HCT116 (cell line): ENCODE measurements around the gene EXOC4. TPM values are rescaled to one million over a fixed set of nuclear protein-coding genes. Genes with fewer than 3 reads are reported as not detected.

ENCODE experiments used
- ATAC-seq: fragments of 200-7000 bp; cut with Tn5 transposase; 2 replicates; pipeline ENCODE4 v1.9.1; 2020; ENCODE audit warnings: mild to moderate bottlenecking, moderate library complexity
- BruUV-seq: library from RNA; stranded (reverse); fragments of 400-500 nt; replicated peaks from 2 replicates; lab custom pipeline; 2021; lab: Mats Ljungman, UMichigan
- CTCF ChIA-PET: fragments of 300-600 bp; sonication (Branson Sonifier 250); formaldehyde crosslinking; loops from one replicate; lab custom pipeline; 2021; ENCODE audit warnings: antibody characterized with exemption; lab: Charles Lee
- POLR2A ChIA-PET: fragments of 300-600, 350-600 bp; sonication (Branson Sonifier 250); formaldehyde crosslinking; loops from one replicate; lab custom pipeline; 2021; ENCODE audit warnings: antibody characterized with exemption; lab: Charles Lee
- RAD21 ChIA-PET, 2 experiments: fragments of 300-600 bp; sonication (Branson Sonifier 250); formaldehyde crosslinking; loops; one replicate each; lab custom pipeline; 2023; ENCODE audit warnings: low total read pairs in 2 of 2; ENCODE audit not compliant: uncharacterized antibody in 2 of 2, unreplicated experiment in 2 of 2, low non-redundant PET in 1 of 2; lab: Charles Lee
- DNase-seq: peaks from one replicate; pipeline ENCODE4 v3.0.0-alpha.2; 2010; ENCODE audit warnings: low read depth, low spot score
- H2AFZ ChIP-seq: fragments of 200-600 bp; shearing (Covaris generic), sonication (generic); 2 replicates; pipeline ENCODE4 v1.6.1; 2017; ENCODE audit warnings: low read depth, mixed run types, mixed read lengths, antibody characterized with exemption, low read length; ENCODE audit not compliant: poor library complexity, severe bottlenecking
- H3K27ac ChIP-seq: 2 replicates; pipeline ENCODE4 v1.5.1; 2012; ENCODE audit warnings: low read depth, low read length
- H3K27me3 ChIP-seq: fragments of 200-600 bp; sonication (generic); 2 replicates; pipeline ENCODE4 v1.6.1; 2016; ENCODE audit warnings: mixed run types, low read length, mixed read lengths; ENCODE audit not compliant: insufficient read depth
- H3K36me3 ChIP-seq, 2 experiments: fragments of 200-500 bp in 1 of 2; fragments of 200-600 bp in 1 of 2; sonication (Bioruptor generic) in 1 of 2; sonication (generic) in 1 of 2; 2 replicates each; pipeline versions ENCODE4 v1.5.1 to v1.6.1; 2014 to 2016; ENCODE audit warnings: low read length in 2 of 2, inconsistent platforms in 1 of 2, mixed read lengths in 1 of 2, mixed run types in 1 of 2; ENCODE audit not compliant: insufficient read depth in 2 of 2, control insufficient read depth in 1 of 2
- H3K4me1 ChIP-seq, 2 experiments: fragments of 200-600 bp in 1 of 2; sonication (generic) in 1 of 2; 2 replicates each; pipeline versions ENCODE4 v1.5.1 to v1.6.1; 2012 to 2017; ENCODE audit warnings: low read length in 2 of 2, inconsistent platforms in 1 of 2, mild to moderate bottlenecking in 1 of 2, mixed read lengths in 1 of 2, mixed run types in 1 of 2, moderate library complexity in 1 of 2; ENCODE audit not compliant: insufficient read depth in 2 of 2, control insufficient read depth in 1 of 2
- H3K4me2 ChIP-seq: fragments of 200-600 bp; sonication (generic); 2 replicates; pipeline ENCODE4 v1.6.1; 2017; ENCODE audit warnings: mixed run types, low read length, mixed read lengths
- H3K4me3 ChIP-seq, 2 experiments: fragments of 200-600 bp in 1 of 2; sonication (generic) in 1 of 2; replicated peaks in 1 of 2; 2 replicates each; pipeline ENCODE4 v1.5.1; 2011 to 2016; ENCODE audit warnings: low read length in 2 of 2, control low read depth in 1 of 2, low read depth in 1 of 2, mild to moderate bottlenecking in 1 of 2, mixed read lengths in 1 of 2, mixed run types in 1 of 2
- H3K79me2 ChIP-seq: fragments of 200-600 bp; sonication (generic); 2 replicates; pipeline ENCODE4 v1.6.1; 2017; ENCODE audit warnings: mild to moderate bottlenecking, mixed run types, low read length, moderate library complexity, mixed read lengths; ENCODE audit not compliant: insufficient read depth
- H3K9ac ChIP-seq: fragments of 200-600 bp; sonication (generic); 2 replicates; pipeline ENCODE4 v1.6.1; 2016; ENCODE audit warnings: low read length, mixed read lengths
- H3K9me2 ChIP-seq: fragments of 200-600 bp; sonication (generic), shearing (Covaris generic); 2 replicates; pipeline ENCODE4 v1.6.1; 2017; ENCODE audit warnings: mixed run types, mild to moderate bottlenecking, moderate library complexity; ENCODE audit not compliant: insufficient read depth
- H3K9me3 ChIP-seq, 2 experiments: fragments of 200-500 bp in 1 of 2; fragments of 200-600 bp in 1 of 2; sonication (Bioruptor generic) in 1 of 2; sonication (generic) in 1 of 2; 2 replicates each; pipeline ENCODE4 v1.6.1; 2014 to 2017; ENCODE audit warnings: low read length in 2 of 2, mixed read lengths in 2 of 2, inconsistent platforms in 1 of 2, low read depth in 1 of 2, mild to moderate bottlenecking in 1 of 2, mixed run types in 1 of 2, moderate library complexity in 1 of 2; ENCODE audit not compliant: control insufficient read depth in 1 of 2, insufficient read depth in 1 of 2
- H4K20me1 ChIP-seq: fragments of 200-600 bp; sonication (generic), shearing (Covaris generic); 2 replicates; pipeline ENCODE4 v1.6.1; 2017; ENCODE audit warnings: mixed run types, mild to moderate bottlenecking, moderate library complexity; ENCODE audit not compliant: insufficient read depth
- CEBPB ChIP-seq: IDR thresholded peaks from 2 replicates; pipeline ENCODE4 v1.6.1; 2012; ENCODE audit warnings: low read depth
- EGR1 ChIP-seq: IDR thresholded peaks from 2 replicates; pipeline ENCODE4 v1.6.1; 2012; ENCODE audit warnings: low read depth
- EZH2phosphoT487 ChIP-seq: fragments of 200-600 bp; IDR thresholded peaks from 2 replicates; pipeline ENCODE4 v1.6.1; 2018; ENCODE audit warnings: antibody characterized with exemption, borderline replicate concordance
- FOSL1 ChIP-seq: IDR thresholded peaks from 2 replicates; pipeline ENCODE4 v1.6.1; 2012; ENCODE audit warnings: low read depth
- POLR2AphosphoS5 ChIP-seq: IDR thresholded peaks from 2 replicates; pipeline ENCODE4 v1.6.1; 2011; ENCODE audit warnings: mild to moderate bottlenecking, low read depth, low read length, moderate library complexity
- SIN3A ChIP-seq: IDR thresholded peaks from 2 replicates; pipeline ENCODE4 v1.6.1; 2012; ENCODE audit warnings: low read depth
- SP1 ChIP-seq: IDR thresholded peaks from 2 replicates; pipeline ENCODE4 v1.6.1; 2012; ENCODE audit warnings: low read depth
- SRF ChIP-seq: IDR thresholded peaks from 2 replicates; pipeline ENCODE4 v1.6.1; 2012; ENCODE audit warnings: low read depth
- TCF7L2 ChIP-seq: IDR thresholded peaks from 2 replicates; pipeline ENCODE4 v1.7.0; 2011; ENCODE audit warnings: borderline replicate concordance, inconsistent platforms; ENCODE audit not compliant: insufficient read depth, insufficient read length; ENCODE audit errors: extremely low read depth
- YY1 ChIP-seq: IDR thresholded peaks from 2 replicates; pipeline ENCODE4 v1.6.1; 2011; ENCODE audit warnings: low read length, low read depth, moderate library complexity, mild to moderate bottlenecking; ENCODE audit not compliant: insufficient replicate concordance; ENCODE audit errors: extremely low read depth
- ZFX ChIP-seq: fragments of 450-650 bp; IDR thresholded peaks from 2 replicates; pipeline ENCODE4 v1.6.1; 2017
- intact Hi-C: fragments of 100-400 bp; cut with micrococcal nuclease; formaldehyde crosslinking; loops from 2 replicates; pipeline ENCODE4 v1.10.0; 2022
- total RNA-seq: library from RNA; stranded (reverse); gene quantifications from one replicate; pipeline ENCODE4 v1.2.1, GENCODE V29; 2021; ENCODE audit not compliant: unreplicated experiment
- TF ChIP-seq, protein P1 (sequence below): IDR thresholded peaks from 2 replicates; pipeline ENCODE4 v1.6.1; 2012; ENCODE audit warnings: low read depth
- TF ChIP-seq, protein P2 (sequence below): IDR thresholded peaks from 2 replicates; pipeline ENCODE4 v1.6.1; 2012
- TF ChIP-seq, protein P3 (sequence below): IDR thresholded peaks from 2 replicates; pipeline ENCODE4 v1.6.1; 2012
- TF ChIP-seq, protein P4 (sequence below): IDR thresholded peaks from 2 replicates; pipeline ENCODE4 v1.6.1; 2011; ENCODE audit warnings: mild to moderate bottlenecking, low read length, moderate library complexity; ENCODE audit not compliant: insufficient replicate concordance; ENCODE audit errors: extremely low read depth
- TF ChIP-seq, protein P5 (sequence below), 3 experiments: fragments of 200-600 bp in 1 of 3; sonication (generic) in 1 of 3; IDR thresholded peaks in 2 of 3; conservative IDR thresholded peaks in 1 of 3; 2 replicates each; pipeline ENCODE4 v1.5.1; 2012 to 2017; ENCODE audit warnings: low read depth in 2 of 3, low read length in 2 of 3, antibody characterized with exemption in 1 of 3, borderline replicate concordance in 1 of 3, control low read depth in 1 of 3, mild to moderate bottlenecking in 1 of 3, mixed read lengths in 1 of 3, mixed run types in 1 of 3, moderate library complexity in 1 of 3; ENCODE audit not compliant: insufficient read depth in 1 of 3

EXOC4 gene
- total RNA-seq, 1 experiment from 2014 or later, result 40.3 TPM

DNA sequence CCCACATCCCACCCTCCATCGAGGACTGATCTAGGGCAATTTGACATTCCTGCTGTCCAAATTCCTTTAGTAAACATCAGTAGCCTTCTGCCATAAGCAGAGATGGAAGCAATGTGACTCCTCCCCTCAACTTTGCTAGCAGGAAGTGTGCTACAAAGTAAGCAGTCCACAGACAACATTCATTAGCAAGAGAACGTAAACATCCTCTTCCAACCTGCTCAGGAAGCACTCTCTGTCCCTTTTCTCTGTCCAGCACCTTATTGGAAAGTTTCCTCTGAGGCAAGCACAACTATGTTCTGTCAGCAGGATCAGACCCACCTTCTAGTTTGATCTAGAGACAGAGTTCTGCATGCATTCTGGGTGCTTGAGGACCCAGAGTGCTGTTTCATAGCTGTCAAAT, 826.1 kb downstream of the EXOC4 start:
- no peak for ATAC-seq
- no peaks in the 10 kb centered on the region for H3K9me3 ChIP-seq
- H3K27ac ChIP-seq, result no peak overlapping the region
- ChIA-PET RAD21 (no interaction called here), POLR2A (no interaction called here), CTCF (no interaction called here)
- intact Hi-C loops, result no loop called here
- TF ChIP-seq, protein P1, sequence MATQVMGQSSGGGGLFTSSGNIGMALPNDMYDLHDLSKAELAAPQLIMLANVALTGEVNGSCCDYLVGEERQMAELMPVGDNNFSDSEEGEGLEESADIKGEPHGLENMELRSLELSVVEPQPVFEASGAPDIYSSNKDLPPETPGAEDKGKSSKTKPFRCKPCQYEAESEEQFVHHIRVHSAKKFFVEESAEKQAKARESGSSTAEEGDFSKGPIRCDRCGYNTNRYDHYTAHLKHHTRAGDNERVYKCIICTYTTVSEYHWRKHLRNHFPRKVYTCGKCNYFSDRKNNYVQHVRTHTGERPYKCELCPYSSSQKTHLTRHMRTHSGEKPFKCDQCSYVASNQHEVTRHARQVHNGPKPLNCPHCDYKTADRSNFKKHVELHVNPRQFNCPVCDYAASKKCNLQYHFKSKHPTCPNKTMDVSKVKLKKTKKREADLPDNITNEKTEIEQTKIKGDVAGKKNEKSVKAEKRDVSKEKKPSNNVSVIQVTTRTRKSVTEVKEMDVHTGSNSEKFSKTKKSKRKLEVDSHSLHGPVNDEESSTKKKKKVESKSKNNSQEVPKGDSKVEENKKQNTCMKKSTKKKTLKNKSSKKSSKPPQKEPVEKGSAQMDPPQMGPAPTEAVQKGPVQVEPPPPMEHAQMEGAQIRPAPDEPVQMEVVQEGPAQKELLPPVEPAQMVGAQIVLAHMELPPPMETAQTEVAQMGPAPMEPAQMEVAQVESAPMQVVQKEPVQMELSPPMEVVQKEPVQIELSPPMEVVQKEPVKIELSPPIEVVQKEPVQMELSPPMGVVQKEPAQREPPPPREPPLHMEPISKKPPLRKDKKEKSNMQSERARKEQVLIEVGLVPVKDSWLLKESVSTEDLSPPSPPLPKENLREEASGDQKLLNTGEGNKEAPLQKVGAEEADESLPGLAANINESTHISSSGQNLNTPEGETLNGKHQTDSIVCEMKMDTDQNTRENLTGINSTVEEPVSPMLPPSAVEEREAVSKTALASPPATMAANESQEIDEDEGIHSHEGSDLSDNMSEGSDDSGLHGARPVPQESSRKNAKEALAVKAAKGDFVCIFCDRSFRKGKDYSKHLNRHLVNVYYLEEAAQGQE, result no peak
- TF ChIP-seq CEBPB, result no peak
- TF ChIP-seq, protein P2, sequence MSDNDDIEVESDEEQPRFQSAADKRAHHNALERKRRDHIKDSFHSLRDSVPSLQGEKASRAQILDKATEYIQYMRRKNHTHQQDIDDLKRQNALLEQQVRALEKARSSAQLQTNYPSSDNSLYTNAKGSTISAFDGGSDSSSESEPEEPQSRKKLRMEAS, result no peak
- TF ChIP-seq TCF7L2, result no peak
- TF ChIP-seq, protein P3, sequence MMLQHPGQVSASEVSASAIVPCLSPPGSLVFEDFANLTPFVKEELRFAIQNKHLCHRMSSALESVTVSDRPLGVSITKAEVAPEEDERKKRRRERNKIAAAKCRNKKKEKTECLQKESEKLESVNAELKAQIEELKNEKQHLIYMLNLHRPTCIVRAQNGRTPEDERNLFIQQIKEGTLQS, result no peak
- TF ChIP-seq POLR2AphosphoS5, result no peak
- TF ChIP-seq, protein P4, sequence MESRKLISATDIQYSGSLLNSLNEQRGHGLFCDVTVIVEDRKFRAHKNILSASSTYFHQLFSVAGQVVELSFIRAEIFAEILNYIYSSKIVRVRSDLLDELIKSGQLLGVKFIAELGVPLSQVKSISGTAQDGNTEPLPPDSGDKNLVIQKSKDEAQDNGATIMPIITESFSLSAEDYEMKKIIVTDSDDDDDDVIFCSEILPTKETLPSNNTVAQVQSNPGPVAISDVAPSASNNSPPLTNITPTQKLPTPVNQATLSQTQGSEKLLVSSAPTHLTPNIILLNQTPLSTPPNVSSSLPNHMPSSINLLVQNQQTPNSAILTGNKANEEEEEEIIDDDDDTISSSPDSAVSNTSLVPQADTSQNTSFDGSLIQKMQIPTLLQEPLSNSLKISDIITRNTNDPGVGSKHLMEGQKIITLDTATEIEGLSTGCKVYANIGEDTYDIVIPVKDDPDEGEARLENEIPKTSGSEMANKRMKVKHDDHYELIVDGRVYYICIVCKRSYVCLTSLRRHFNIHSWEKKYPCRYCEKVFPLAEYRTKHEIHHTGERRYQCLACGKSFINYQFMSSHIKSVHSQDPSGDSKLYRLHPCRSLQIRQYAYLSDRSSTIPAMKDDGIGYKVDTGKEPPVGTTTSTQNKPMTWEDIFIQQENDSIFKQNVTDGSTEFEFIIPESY, result no peak
- TF ChIP-seq EZH2phosphoT487, result no peak
- no peak for TF ChIP-seq EGR1
- TF ChIP-seq YY1, result no peak
- TF ChIP-seq FOSL1, result no peak
- TF ChIP-seq SP1, result no peak
- TF ChIP-seq ZFX, result no peak
- no peak for TF ChIP-seq SRF
- TF ChIP-seq, protein P5, sequence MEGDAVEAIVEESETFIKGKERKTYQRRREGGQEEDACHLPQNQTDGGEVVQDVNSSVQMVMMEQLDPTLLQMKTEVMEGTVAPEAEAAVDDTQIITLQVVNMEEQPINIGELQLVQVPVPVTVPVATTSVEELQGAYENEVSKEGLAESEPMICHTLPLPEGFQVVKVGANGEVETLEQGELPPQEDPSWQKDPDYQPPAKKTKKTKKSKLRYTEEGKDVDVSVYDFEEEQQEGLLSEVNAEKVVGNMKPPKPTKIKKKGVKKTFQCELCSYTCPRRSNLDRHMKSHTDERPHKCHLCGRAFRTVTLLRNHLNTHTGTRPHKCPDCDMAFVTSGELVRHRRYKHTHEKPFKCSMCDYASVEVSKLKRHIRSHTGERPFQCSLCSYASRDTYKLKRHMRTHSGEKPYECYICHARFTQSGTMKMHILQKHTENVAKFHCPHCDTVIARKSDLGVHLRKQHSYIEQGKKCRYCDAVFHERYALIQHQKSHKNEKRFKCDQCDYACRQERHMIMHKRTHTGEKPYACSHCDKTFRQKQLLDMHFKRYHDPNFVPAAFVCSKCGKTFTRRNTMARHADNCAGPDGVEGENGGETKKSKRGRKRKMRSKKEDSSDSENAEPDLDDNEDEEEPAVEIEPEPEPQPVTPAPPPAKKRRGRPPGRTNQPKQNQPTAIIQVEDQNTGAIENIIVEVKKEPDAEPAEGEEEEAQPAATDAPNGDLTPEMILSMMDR (IDR thresholded peaks at IDR 0.05 in 2 of 3, conservative IDR thresholded peaks at IDR 0.05 in 1 of 3; ENCODE audit: borderline replicate concordance in 1 of 3, insufficient read depth in 1 of 3, low read depth in 2 of 3, low read length in 2 of 3), result no peak
- no peak for TF ChIP-seq SIN3A
- H3K27me3 ChIP-seq, result no peaks in the 10 kb centered on the region
- no peak overlapping the region for H3K4me2 ChIP-seq
- BruUV-seq, result no TSS peak
- no peak for DNase-seq
- H3K9ac ChIP-seq, result no peak overlapping the region
- H3K9me2 ChIP-seq, result no peaks in the 10 kb centered on the region
- no peak overlapping the region for H2AFZ ChIP-seq
- H3K36me3 ChIP-seq, result no peaks in the 10 kb centered on the region
- peaks cover 0 to 5% of the 10 kb centered on the region in 2 experiments; a peak in 1 of 4 replicates for H3K4me1 ChIP-seq
- H3K4me3 ChIP-seq, result no peak overlapping the region
- no peaks in the 10 kb centered on the region for H4K20me1 ChIP-seq
- H3K79me2 ChIP-seq, result no peaks in the 10 kb centered on the region
